ENCODE measurements around the gene PIK3C2A.

PIK3C2A gene

DNA sequence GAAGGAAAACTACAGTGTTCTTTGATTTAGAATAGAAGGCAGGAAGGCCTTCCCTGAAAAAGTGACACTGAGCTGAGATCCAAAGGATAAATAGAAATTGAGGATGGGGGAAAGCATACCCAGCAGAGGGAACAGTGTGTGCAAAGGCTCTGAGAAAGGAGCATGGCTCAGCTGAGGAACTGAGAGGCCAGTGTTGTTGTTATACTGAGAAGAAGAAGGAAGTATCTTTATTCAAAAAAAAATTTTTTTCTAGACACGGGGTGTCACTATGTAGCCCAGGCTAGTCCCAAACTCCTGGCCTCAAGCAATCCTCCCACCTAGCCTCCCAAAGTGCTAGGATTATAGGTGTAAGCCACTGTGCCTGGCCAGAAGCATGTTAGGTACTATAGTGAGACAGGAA, 3.5 kb upstream of the PIK3C2A start:
- no peak for DNase-seq (ENCODE audit: low read depth, low spot score)

GRCh38 chr11:17209939-17210245, 2.1 kb upstream of the PIK3C2A start:
- DNase-seq (ENCODE audit: low read depth, low spot score): no peak

- peak; percentile 63 for DNase-seq (ENCODE audit: low read depth, low spot score)
Observed at GRCh38 chr11:17208257-17208999, 642 bp upstream of the PIK3C2A start.

GRCh38 chr11:17206463-17206862, 1.3 kb downstream of the PIK3C2A start:
- no peak for DNase-seq (ENCODE audit: low read depth, low spot score)

- DNase-seq (ENCODE audit: low read depth, low spot score): no peak
Observed at GRCh38 chr11:17197431-17197898, 10.3 kb downstream of the PIK3C2A start.

DNA sequence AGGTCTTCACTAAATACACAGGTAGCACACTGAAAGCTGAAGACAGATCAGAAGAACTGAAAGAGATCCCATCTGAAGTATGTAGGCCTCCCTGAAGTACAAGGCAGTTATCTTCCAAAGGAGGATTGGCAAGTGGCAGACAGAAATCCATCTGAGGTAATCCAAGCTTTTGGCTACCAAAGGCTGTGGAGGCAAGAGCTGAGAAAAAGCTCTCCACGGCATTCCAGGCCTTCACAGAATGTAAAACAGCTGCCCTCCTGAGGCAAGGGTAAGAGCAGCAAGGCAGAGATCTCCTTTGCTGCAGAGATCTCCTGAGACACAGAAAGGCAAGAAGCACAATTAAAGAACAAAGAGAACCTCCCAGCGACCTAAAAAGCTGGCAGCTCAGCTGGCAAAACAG, 19.1 kb downstream of the PIK3C2A start:
- no peak for DNase-seq (ENCODE audit: low read depth, low spot score)

DNA sequence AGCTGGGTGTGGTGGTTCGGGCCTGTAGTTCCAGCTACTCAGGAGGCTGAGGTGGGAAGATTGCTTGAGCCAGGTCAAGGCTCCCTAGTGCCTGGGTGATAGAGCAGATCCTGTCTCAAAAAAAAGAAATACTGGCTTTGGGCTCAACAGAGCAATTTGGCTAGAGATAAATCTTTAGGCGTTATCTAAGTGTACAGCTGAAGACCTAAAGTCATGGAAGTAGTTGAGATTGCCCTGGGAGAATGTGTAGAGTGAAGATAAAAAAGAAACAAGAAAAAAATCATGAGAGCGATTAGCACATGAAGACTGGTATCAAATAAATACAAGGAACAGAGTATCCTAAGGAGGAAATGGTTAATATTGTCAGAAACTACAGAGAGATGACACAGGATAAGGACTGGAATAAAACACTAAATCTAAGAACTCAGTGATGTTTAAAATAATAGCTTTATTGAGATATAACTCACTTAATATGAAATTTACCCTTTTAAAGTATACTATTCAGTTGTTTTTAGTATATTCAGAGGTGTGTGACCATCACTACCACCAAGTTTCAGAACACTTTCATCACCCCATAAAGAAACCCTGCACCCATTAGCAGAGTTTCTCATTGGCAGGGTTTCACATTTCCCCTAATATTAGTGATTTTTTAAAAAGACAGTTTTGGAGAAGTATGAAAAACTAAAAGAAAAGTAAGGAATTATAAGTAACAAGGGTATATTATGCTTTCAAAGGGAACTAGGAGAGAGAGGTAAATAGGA, 20.7 kb downstream of the PIK3C2A start:
- DNase-seq (ENCODE audit: low read depth, low spot score): no peak

DNA sequence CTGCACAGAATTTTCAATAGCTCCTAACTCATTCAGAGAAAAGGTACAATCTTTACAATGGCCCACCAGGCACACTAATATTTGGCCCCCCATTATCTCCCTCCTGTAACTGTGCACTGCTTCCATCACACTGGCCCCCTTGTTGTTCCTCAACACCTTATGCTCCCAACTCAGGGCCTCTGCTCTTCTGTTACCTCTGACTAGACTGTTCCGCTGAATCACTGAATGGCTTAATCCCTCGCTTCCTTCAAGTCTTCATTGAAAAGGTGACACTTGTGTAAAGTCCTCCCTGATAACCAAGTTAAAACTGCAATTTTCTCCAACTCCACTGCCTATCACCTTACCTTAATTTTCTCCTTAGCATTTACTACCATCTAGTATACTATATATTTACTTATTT, 21.8 kb downstream of the PIK3C2A start:
- DNase-seq (ENCODE audit: low read depth, low spot score): no peak

DNA sequence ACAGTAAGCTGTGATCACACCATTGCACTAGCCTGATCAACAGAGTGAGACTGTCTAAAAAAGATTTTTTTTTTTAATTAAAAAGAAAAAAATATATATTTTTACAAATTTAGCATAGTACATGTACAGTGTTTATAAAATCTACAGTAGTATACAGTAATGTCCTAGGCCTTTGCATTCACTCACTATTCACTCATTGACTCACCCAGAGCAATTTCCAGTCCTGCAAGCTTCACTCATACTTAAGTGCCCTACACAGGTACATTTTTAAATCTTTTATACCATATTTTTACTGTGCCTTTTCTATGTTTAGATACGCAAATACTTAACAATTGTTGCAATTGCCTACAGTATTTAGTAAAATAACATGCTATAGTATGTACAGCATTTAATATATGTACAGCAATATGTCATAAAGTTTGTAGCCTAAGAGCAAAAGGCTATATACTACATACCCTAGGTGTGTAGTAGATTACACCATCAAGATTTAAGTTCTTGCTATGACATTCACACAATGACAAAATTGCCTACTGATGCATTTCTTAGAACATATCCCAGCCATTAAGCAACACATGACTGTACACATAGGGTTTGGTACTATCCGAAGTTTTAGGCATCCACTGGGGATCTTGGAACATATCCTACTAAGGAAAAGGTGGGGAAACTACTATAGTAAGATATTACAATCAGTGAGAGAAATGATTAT, 22.8 kb downstream of the PIK3C2A start:
- DNase-seq (ENCODE audit: low read depth, low spot score): no peak

- DNase-seq (ENCODE audit: low read depth, low spot score): no peak
Observed at GRCh38 chr11:17183836-17184235, 23.9 kb downstream of the PIK3C2A start.

DNA sequence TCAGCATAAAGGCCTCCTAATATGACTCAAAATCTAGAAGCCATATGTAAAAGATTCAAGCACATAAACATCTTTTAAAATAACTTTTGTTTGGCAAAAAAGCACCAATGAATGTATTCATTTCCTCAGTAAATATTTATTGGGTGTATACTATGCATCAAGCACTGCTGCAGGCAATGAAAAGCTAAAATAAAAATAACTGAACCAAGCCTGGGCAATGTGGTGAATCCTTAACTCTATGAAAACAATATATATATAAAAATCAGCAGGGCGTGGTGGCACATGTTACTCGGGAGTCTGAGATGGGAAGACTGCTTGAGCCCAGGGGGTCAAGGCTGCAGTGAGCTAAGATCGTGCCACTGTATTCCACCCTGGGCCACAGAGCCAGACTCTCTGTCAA, 27.8 kb downstream of the PIK3C2A start:
- DNase-seq (ENCODE audit: low read depth, low spot score): no peak

GRCh38 chr11:17173332-17173731, 34.5 kb downstream of the PIK3C2A start:
- DNase-seq (ENCODE audit: low read depth, low spot score): no peak

GRCh38 chr11:17171916-17172315, 35.9 kb downstream of the PIK3C2A start:
- DNase-seq (ENCODE audit: low read depth, low spot score): no peak

DNA sequence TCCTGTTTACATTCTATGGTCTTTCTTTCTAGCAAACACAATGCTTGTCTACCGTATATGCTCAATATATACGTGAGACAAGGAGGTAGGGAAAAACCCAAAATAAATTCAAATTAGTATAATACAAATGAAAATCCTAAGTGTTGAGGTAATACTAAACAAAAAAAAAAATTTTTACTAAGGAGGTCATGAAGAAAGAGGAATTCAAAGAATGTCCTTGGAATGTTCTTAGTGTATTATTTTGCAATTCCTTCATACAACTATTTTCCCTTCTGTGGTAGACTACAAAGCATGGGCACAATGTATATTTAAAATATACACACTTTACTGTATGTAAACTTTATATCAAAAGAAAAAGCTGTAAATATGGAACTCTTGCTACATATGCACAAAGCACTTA, 36.4 kb downstream of the PIK3C2A start:
- no peak for DNase-seq (ENCODE audit: low read depth, low spot score)

- no peak for DNase-seq (ENCODE audit: low read depth, low spot score)
Observed at GRCh38 chr11:17169876-17170275, 37.9 kb downstream of the PIK3C2A start.

DNA sequence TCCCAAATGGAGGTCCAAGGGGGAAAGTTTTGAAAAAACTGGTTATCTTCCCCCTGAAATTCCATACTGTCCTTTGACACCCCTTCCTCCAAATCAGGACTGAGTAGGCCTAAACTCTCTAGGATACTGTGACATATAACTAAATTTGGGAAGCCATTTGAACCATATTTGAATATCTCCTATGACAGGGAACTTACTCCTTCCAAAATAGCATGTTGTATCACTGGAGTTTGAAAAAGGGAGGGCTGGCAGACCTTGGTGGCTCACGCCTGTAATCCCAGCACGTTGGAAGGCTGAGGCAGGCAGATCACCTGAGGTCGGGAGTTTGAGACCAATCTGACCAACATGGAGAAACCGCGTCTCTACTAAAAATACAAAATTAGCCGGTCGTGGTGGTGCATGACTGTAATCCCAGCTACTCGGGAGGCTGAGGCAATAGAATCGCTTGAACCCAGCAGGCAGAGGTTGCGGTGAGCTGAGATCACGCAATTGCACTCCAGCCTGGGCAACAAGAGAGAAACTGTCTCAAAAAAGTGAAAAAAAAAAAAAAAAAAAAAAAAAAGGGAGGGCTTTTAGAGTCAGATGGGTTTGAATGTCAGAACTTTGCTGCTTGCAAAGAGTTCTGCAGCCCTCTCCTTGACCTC, 42.4 kb downstream of the PIK3C2A start:
- DNase-seq (ENCODE audit: low read depth, low spot score): no peak

DNA sequence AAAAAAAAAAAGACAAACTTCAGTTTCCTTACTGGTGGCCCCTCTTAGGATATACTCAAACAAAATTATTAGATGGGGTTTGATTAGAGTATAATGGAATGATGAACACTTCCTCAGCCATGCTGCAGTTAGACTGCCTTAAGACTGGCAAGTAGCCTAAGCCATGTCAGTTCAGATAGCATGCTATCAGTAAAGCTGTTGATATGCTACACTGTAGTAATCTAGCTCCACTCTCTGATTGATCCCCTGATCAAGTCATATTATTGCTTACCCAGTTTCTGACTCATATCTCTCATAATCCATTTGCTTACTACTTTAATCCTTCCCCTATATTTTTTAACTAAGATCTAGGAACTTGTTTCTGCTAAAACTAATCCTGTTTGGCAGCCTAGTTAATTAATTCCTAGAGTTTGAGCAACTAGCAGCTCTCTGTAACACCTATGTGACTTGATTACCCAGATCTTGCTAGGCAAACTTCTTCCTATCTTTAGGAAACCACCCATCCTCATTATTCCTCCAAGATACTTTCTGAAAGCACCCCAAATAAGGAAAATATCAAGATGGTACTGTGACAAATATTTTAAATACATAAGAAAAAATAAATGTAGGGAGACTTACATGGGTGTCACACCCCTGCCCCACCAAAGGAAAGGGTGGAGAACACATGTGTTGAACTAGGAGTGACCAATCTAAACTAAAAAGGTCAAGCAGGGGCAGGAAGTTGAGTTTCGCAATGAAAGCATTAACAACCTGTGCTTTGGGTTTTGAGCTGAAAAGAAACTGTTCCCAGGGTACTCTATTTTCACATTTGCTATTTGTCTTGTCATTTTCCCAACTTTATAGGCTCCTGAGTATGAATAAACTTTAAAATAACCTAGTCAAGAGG, 43.2 kb downstream of the PIK3C2A start:
- DNase-seq (ENCODE audit: low read depth, low spot score): no peak

DNA sequence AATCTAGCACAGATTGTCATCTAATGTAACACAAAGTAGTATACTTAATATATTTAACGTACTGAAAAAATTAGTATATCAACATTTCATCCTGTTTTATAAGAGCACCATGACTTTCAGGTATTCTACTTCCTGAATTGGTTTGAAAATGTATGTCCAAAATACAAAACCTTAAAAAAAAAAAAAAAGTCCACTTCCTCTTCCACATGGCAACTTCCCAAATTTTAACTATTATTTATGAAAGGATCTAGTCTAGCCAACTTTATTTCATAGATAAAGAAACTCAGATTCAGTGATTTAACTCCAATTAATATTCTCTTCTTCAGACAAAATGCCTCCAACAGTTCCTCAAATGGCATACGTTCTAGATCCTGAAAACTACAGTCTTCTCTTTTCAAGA, 44.0 kb downstream of the PIK3C2A start:
- DNase-seq (ENCODE audit: low read depth, low spot score): no peak

DNA sequence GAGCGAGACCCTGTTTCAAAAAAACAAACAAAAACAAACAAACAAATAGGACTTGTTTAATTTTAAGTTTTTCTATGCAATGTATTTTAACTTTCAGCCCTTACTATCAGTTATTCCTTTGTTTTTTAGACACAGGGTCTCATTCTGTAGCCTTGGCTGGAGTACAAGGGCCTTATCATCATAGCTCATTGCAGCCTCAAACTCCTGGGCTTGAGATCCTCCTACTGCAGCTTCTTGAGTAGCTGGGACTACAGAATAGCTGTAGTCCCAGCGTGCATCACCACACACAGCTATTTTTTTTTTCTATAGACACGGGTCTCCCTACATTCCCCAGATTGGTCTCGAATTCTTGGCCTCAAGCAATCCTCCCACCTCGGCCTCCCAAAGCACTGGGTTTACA, 44.5 kb downstream of the PIK3C2A start:
- DNase-seq (ENCODE audit: low read depth, low spot score): no peak

DNA sequence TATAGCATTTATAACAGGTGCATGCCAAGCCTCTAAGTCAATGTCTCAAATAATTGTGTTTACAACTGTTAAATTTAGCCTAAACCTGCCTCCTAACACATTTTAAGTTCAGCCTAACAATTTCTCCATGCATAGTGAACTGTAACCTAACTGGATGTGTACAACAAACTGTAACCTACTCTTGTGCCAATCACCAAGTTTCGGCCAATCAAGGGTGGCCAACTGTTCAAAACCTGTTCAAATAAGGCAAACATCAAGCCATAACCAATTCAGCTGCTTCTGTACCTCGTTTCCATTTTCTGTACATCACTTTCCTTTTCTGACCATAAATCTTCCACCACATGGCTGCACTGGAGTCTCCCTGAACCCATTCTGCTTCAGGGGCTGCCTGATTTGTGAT, 45.4 kb downstream of the PIK3C2A start:
- no peak for DNase-seq (ENCODE audit: low read depth, low spot score)

DNA sequence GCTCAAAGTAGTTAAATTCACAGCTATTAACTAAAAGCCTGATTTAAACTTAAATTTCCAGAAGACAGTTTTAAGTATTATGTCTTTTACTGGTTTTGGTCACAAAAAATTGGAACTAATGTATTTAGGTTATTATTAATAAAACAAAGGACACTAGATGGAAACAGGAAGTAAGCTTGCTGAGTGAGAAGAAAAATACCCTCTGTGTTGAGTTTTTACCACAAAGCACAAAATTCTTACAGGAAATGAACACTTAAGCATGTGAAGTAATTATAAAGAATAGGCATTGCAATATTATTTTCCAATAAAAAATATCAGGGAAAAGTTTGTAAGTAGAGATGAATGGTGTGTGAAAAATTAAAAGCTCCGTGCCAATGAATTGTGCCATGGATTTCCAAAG, 46.3 kb downstream of the PIK3C2A start:
- DNase-seq (ENCODE audit: low read depth, low spot score): no peak

All from iPS DF 19.7 (cell line).